ENCODE results near the gene MRPL20. TPM values are rescaled to one million over a fixed set of nuclear protein-coding genes. Genes with fewer than 3 reads are reported as not detected.

MRPL20 gene
- total RNA-seq, 4 donors from 2014 or later, result 34.3 to 114 (median 65.1) TPM

- Histone ChIP-seq H3K36me3 (no peaks in the 10 kb centered on the region), H3K9me3 (no peaks in the 10 kb centered on the region), H3K4me3 (no peak overlapping the region), H3K27me3 (no peaks in the 10 kb centered on the region), H3K27ac (no peak overlapping the region), H3K4me1 (no peaks in the 10 kb centered on the region)
- TF ChIP-seq CTCF (IDR thresholded peaks at IDR 0.05), result no peak
- no peak for TF ChIP-seq POLR2A (IDR thresholded peaks at IDR 0.05)
- intact Hi-C loops (cut with DNase I; ENCODE audit: low total_unique reads), result loop anchor here (10.0 kb wide), 1 partner anchor 124 kb away; no protein-coding TSS in a partner anchor
- DNase-seq, result no peak
Observed at GRCh38 chr1:1381294-1381693, 25.8 kb downstream of the MRPL20 start.

- no peaks in the 10 kb centered on the region for H3K36me3 ChIP-seq
- H3K27ac ChIP-seq, result no peak overlapping the region
- no peak for DNase-seq
- intact Hi-C loops (cut with DNase I; ENCODE audit: low total_unique reads), result loop anchor here (10.0 kb wide), 1 partner anchor 124 kb away; no protein-coding TSS in a partner anchor
- H3K27me3 ChIP-seq, result no peaks in the 10 kb centered on the region
- no peak overlapping the region for H3K4me3 ChIP-seq
- no peaks in the 10 kb centered on the region for H3K4me1 ChIP-seq
- no peaks in the 10 kb centered on the region for H3K9me3 ChIP-seq
- TF ChIP-seq POLR2A (IDR thresholded peaks at IDR 0.05), result no peak
- TF ChIP-seq CTCF (IDR thresholded peaks at IDR 0.05), result no peak
Observed at GRCh38 chr1:1380860-1381259, 26.2 kb downstream of the MRPL20 start.

GRCh38 chr1:1377540-1378205 is 29.4 kb downstream of the MRPL20 start:
- intact Hi-C loops (cut with DNase I; ENCODE audit: low total_unique reads), result no loop called here
- H3K4me3 ChIP-seq, result no peak overlapping the region
- H3K4me1 ChIP-seq, result peaks cover 0 to 11% of the 10 kb centered on the region in 2 donors
- no peaks in the 10 kb centered on the region for H3K36me3 ChIP-seq
- no peak overlapping the region for H3K27ac ChIP-seq
- no peaks in the 10 kb centered on the region for H3K9me3 ChIP-seq
- no peaks in the 10 kb centered on the region for H3K27me3 ChIP-seq
- TF ChIP-seq CTCF (IDR thresholded peaks at IDR 0.05) (no peak), POLR2A (IDR thresholded peaks at IDR 0.05) (no peak)
- no peak for DNase-seq

- H3K4me3 ChIP-seq, result no peak overlapping the region
- H3K27me3 ChIP-seq, result no peaks in the 10 kb centered on the region
- no peaks in the 10 kb centered on the region for H3K36me3 ChIP-seq
- TF ChIP-seq CTCF (IDR thresholded peaks at IDR 0.05), result no peak
- TF ChIP-seq POLR2A (IDR thresholded peaks at IDR 0.05), result no peak
- H3K9me3 ChIP-seq, result no peaks in the 10 kb centered on the region
- peaks cover 0 to 15% of the 10 kb centered on the region in 2 donors for H3K4me1 ChIP-seq
- DNase-seq, result no peak
- H3K27ac ChIP-seq, result no peak overlapping the region
- intact Hi-C loops (cut with DNase I; ENCODE audit: low total_unique reads), result no loop called here
Observed at GRCh38 chr1:1376551-1377226, 30.4 kb downstream of the MRPL20 start.
